OCI-LY1 (cell line): ENCODE results near the gene QRFP.

Experiments used
- H2AFZ ChIP-seq: fragments of 200-600 bp; sonication (generic), shearing (Covaris generic); 2 replicates; pipeline ENCODE4 v1.6.0; 2014; ENCODE audit warnings: antibody characterized with exemption, mild to moderate bottlenecking, low read length
- H3F3A ChIP-seq: fragments of 200-600 bp; sonication (generic), shearing (Covaris generic); 2 replicates; pipeline ENCODE4 v1.6.0; 2014; ENCODE audit warnings: mild to moderate bottlenecking, antibody characterized with exemption, low read length, moderate library complexity; ENCODE audit not compliant: insufficient read depth
- H3K27ac ChIP-seq: fragments of 200-600 bp; sonication (generic); 2 replicates; pipeline ENCODE4 v1.5.1; 2014; ENCODE audit warnings: low read length, mixed run types, mild to moderate bottlenecking, low read depth; ENCODE audit not compliant: poor library complexity, severe bottlenecking
- H3K27me3 ChIP-seq: fragments of 200-600 bp; sonication (generic); 2 replicates; pipeline ENCODE4 v1.6.0; 2014; ENCODE audit warnings: antibody characterized with exemption, mild to moderate bottlenecking, low read length, moderate library complexity; ENCODE audit not compliant: insufficient read depth
- H3K36me3 ChIP-seq: fragments of 200-600 bp; sonication (generic); 2 replicates; pipeline ENCODE4 v1.6.1; 2014; ENCODE audit warnings: mild to moderate bottlenecking, antibody characterized with exemption, low read length, moderate library complexity, mixed read lengths; ENCODE audit not compliant: insufficient read depth
- H3K4me1 ChIP-seq: fragments of 200-600 bp; sonication (generic); 2 replicates; pipeline ENCODE4 v1.5.1; 2014; ENCODE audit warnings: mild to moderate bottlenecking, low read length, moderate library complexity; ENCODE audit not compliant: insufficient read depth, severe bottlenecking
- H3K4me2 ChIP-seq: fragments of 200-600 bp; sonication (generic), shearing (Covaris generic); 2 replicates; pipeline ENCODE4 v1.6.1; 2014; ENCODE audit warnings: low read length
- H3K4me3 ChIP-seq: fragments of 200-600 bp; sonication (generic); 2 replicates; pipeline ENCODE4 v1.5.1; 2014; ENCODE audit warnings: low read length, low read depth, mild to moderate bottlenecking, mixed read lengths; ENCODE audit not compliant: poor library complexity, severe bottlenecking
- H3K79me2 ChIP-seq: fragments of 200-600 bp; shearing (Covaris generic); 2 replicates; pipeline ENCODE4 v1.6.1; 2016; ENCODE audit warnings: mixed run types, low read length, mixed read lengths; ENCODE audit not compliant: insufficient read depth
- H3K9ac ChIP-seq: fragments of 200-600 bp; sonication (generic), shearing (Covaris generic); 2 replicates; pipeline ENCODE4 v1.6.1; 2014; ENCODE audit warnings: mild to moderate bottlenecking, low read length, mixed read lengths
- H3K9me2 ChIP-seq: fragments of 200-600 bp; sonication (generic), shearing (Covaris generic); 2 replicates; pipeline ENCODE4 v1.6.1; 2014; ENCODE audit warnings: low read depth, mild to moderate bottlenecking, low read length, mixed read lengths
- H3K9me3 ChIP-seq: fragments of 200-600 bp; shearing (Covaris generic); 2 replicates; pipeline ENCODE4 v1.6.1; 2014; ENCODE audit warnings: low read length, mixed read lengths
- H4K20me1 ChIP-seq: fragments of 200-600 bp; sonication (generic), shearing (Covaris generic); 2 replicates; pipeline ENCODE4 v1.6.0; 2016; ENCODE audit warnings: mild to moderate bottlenecking, low read length; ENCODE audit not compliant: insufficient read depth
- CTCF ChIP-seq: fragments of 200-600 bp; sonication (generic), shearing (Covaris generic); IDR thresholded peaks from 2 replicates; pipeline ENCODE4 v1.5.1; 2017; ENCODE audit warnings: mild to moderate bottlenecking, antibody characterized with exemption, low read length, moderate library complexity, mixed read lengths
- EZH2 ChIP-seq: fragments of 200-600 bp; sonication (generic), shearing (Covaris generic); IDR thresholded peaks from 2 replicates; pipeline ENCODE4 v1.8.0; 2017; ENCODE audit warnings: borderline replicate concordance, mixed run types, mild to moderate bottlenecking, antibody characterized with exemption, low read length, moderate library complexity, mixed read lengths

The QRFP gene

GRCh38 chr9:130857864-130858738 lies 38.5 kb downstream of the QRFP start:
- H3F3A ChIP-seq, result no peaks in the 10 kb centered on the region
- TF ChIP-seq EZH2, result no peak
- no peak for TF ChIP-seq CTCF
- no peaks in the 10 kb centered on the region for H3K4me1 ChIP-seq
- H3K9me2 ChIP-seq, result no peaks in the 10 kb centered on the region
- no peak overlapping the region for H3K4me3 ChIP-seq
- no peak overlapping the region for H2AFZ ChIP-seq
- H3K27me3 ChIP-seq, result no peaks in the 10 kb centered on the region
- no peaks in the 10 kb centered on the region for H3K9me3 ChIP-seq
- no peak overlapping the region for H3K4me2 ChIP-seq
- no peaks in the 10 kb centered on the region for H3K79me2 ChIP-seq
- H3K36me3 ChIP-seq, result peaks cover 7% of the 10 kb centered on the region; the same call in 1 of the 2 replicates
- no peak overlapping the region for H3K9ac ChIP-seq
- H3K27ac ChIP-seq, result no peak overlapping the region
- no peaks in the 10 kb centered on the region for H4K20me1 ChIP-seq

GRCh38 chr9:130856474-130856873 lies 40.1 kb downstream of the QRFP start:
- Histone ChIP-seq H3K4me3 (no peak overlapping the region), H3K4me1 (no peaks in the 10 kb centered on the region), H3K79me2 (no peaks in the 10 kb centered on the region), H3K9ac (no peak overlapping the region), H4K20me1 (no peaks in the 10 kb centered on the region), H3K9me2 (no peaks in the 10 kb centered on the region), H3F3A (no peaks in the 10 kb centered on the region), H3K4me2 (no peak overlapping the region), H3K27me3 (no peaks in the 10 kb centered on the region), H2AFZ (no peak overlapping the region), H3K27ac (no peak overlapping the region), H3K9me3 (no peaks in the 10 kb centered on the region), H3K36me3 (peaks cover 7% of the 10 kb centered on the region; the same call in 1 of the 2 replicates)
- TF ChIP-seq EZH2 (no peak), CTCF (no peak)

- Histone ChIP-seq H3K9me3 (no peaks in the 10 kb centered on the region), H3K36me3 (peaks cover 7% of the 10 kb centered on the region; the same call in 1 of the 2 replicates), H3K79me2 (no peaks in the 10 kb centered on the region), H3K27me3 (no peaks in the 10 kb centered on the region), H3K4me2 (no peak overlapping the region), H3K4me3 (no peak overlapping the region), H4K20me1 (no peaks in the 10 kb centered on the region), H3F3A (no peaks in the 10 kb centered on the region), H3K9me2 (no peaks in the 10 kb centered on the region), H3K27ac (no peak overlapping the region), H3K9ac (no peak overlapping the region), H3K4me1 (no peaks in the 10 kb centered on the region), H2AFZ (no peak overlapping the region)
- TF ChIP-seq CTCF, result no peak
- no peak for TF ChIP-seq EZH2
These were observed 41.8 kb downstream of the QRFP start for GRCh38 chr9:130854835-130855234.
